Stomach (tissue), 4 donors: Measurements from ENCODE around the gene KDM4B.

Experiments used
- CTCF ChIP-seq, 7 experiments: fragments of 450-650 bp in 4 of 7; fragments of 200-600 bp in 3 of 7; sonication (generic) in 3 of 7; IDR thresholded peaks; one replicate each; pipeline ENCODE4 v1.5.1; 2016 to 2019; ENCODE audit warnings: antibody characterized with exemption in 7 of 7, control low read depth in 2 of 7, mild to moderate bottlenecking in 1 of 7
- EP300 ChIP-seq: sonication (generic); formaldehyde crosslinking; IDR thresholded peaks from one replicate; pipeline ENCODE4 v1.6.1; 2017; ENCODE audit warnings: antibody characterized with exemption
- POLR2AphosphoS5 ChIP-seq, 3 donors: sonication (generic); formaldehyde crosslinking; IDR thresholded peaks; one replicate each; pipeline ENCODE4 v1.6.1; 2016; ENCODE audit warnings: antibody characterized with exemption in 3 of 3

- no peak for TF ChIP-seq EP300
- no peak for TF ChIP-seq POLR2AphosphoS5 (IDR thresholded peaks at IDR 0.05)
- no peak for TF ChIP-seq CTCF (IDR thresholded peaks at IDR 0.05)
Observed at GRCh38 chr19:5118026-5118425, 149.1 kb downstream of the KDM4B start.
